SK-N-SH (cell line): Measurements from ENCODE around the gene FBXL7. TPM values are rescaled to one million over a fixed set of nuclear protein-coding genes. Genes with fewer than 3 reads are reported as not detected.

Source experiments
- CTCF ChIA-PET: fragments of 300-600, 350-600 bp; formaldehyde crosslinking; extraction: SDS; loops from one replicate; lab custom pipeline; 2021; lab: Yijun Ruan, JAX
- POLR2A ChIA-PET: fragments of 350-600 bp; sonication (Branson Sonifier 250); formaldehyde crosslinking; extraction: SDS; loops from one replicate; lab custom pipeline; 2020; ENCODE audit warnings: antibody characterized with exemption, inconsistent platforms; lab: Yijun Ruan, JAX
- DNase-seq: peaks from one replicate; pipeline ENCODE4 v3.0.0; 2012
- H2AFZ ChIP-seq: fragments of 200-600 bp; sonication (generic); 2 replicates; pipeline ENCODE4 v1.8.1; 2016; ENCODE audit warnings: antibody characterized with exemption, mild to moderate bottlenecking, low read depth
- H3F3A ChIP-seq: fragments of 200-600 bp; sonication (generic); replicated peaks from 2 replicates; pipeline ENCODE3; 2016; ENCODE audit warnings: antibody characterized with exemption, mild to moderate bottlenecking; ENCODE audit not compliant: insufficient read depth
- H3K27ac ChIP-seq, 2 experiments: fragments of 200-500 bp in 1 of 2; fragments of 200-600 bp in 1 of 2; sonication (Bioruptor generic) in 1 of 2; sonication (generic), shearing (Covaris generic) in 1 of 2; 2 replicates each; pipeline versions ENCODE4 v1.5.1 to v1.6.1; 2014 to 2016; ENCODE audit warnings: low read depth in 2 of 2, inconsistent platforms in 1 of 2, low read length in 1 of 2, mild to moderate bottlenecking in 1 of 2, mixed read lengths in 1 of 2
- H3K27me3 ChIP-seq: fragments of 200-600 bp; sonication (generic), shearing (Covaris generic); 2 replicates; pipeline ENCODE4 v1.6.1; 2016; ENCODE audit warnings: mixed run types; ENCODE audit not compliant: insufficient read depth
- H3K36me3 ChIP-seq, 2 experiments: fragments of 200-500 bp in 1 of 2; fragments of 200-600 bp in 1 of 2; sonication (Bioruptor generic) in 1 of 2; sonication (generic) in 1 of 2; replicated peaks in 1 of 2; 2 replicates each; pipeline versions ENCODE3 to v1.5.1; 2014 to 2016; ENCODE audit warnings: low read length in 1 of 2, mild to moderate bottlenecking in 1 of 2; ENCODE audit not compliant: insufficient read depth in 2 of 2, control insufficient read depth in 1 of 2
- H3K4me1 ChIP-seq, 2 experiments: fragments of 200-500 bp in 1 of 2; fragments of 200-600 bp in 1 of 2; sonication (Bioruptor generic) in 1 of 2; sonication (generic), shearing (Covaris generic) in 1 of 2; 2 replicates each; pipeline versions ENCODE4 v1.5.1 to v1.6.1; 2014 to 2016; ENCODE audit warnings: low read depth in 1 of 2, low read length in 1 of 2, mixed run types in 1 of 2; ENCODE audit not compliant: insufficient read depth in 2 of 2, control insufficient read depth in 1 of 2
- H3K4me2 ChIP-seq: fragments of 200-600 bp; sonication (generic), shearing (Covaris generic); 2 replicates; pipeline ENCODE4 v1.6.1; 2017; ENCODE audit warnings: mixed run types
- H3K4me3 ChIP-seq, 2 experiments: fragments of 200-500 bp in 1 of 2; fragments of 200-600 bp in 1 of 2; sonication (Bioruptor generic) in 1 of 2; sonication (generic), shearing (Covaris generic) in 1 of 2; 2 replicates each; pipeline versions ENCODE4 v1.5.1 to v1.8.1; 2014 to 2016; ENCODE audit warnings: low read depth in 2 of 2, inconsistent platforms in 1 of 2, low read length in 1 of 2, mild to moderate bottlenecking in 1 of 2, mixed read lengths in 1 of 2, moderate library complexity in 1 of 2
- H3K79me2 ChIP-seq: fragments of 200-600 bp; sonication (generic); 2 replicates; pipeline ENCODE4 v1.8.1; 2017; ENCODE audit warnings: mild to moderate bottlenecking; ENCODE audit not compliant: insufficient read depth
- H3K9ac ChIP-seq: fragments of 200-600 bp; sonication (generic); 2 replicates; pipeline ENCODE4 v1.6.1; 2017; ENCODE audit warnings: mixed run types
- H3K9me2 ChIP-seq: fragments of 200-600 bp; sonication (generic); 2 replicates; pipeline ENCODE4 v1.6.1; 2017; ENCODE audit warnings: mixed run types
- H3K9me3 ChIP-seq: fragments of 200-600 bp; sonication (generic); 2 replicates; pipeline ENCODE4 v1.6.1; 2017; ENCODE audit warnings: mixed run types, mild to moderate bottlenecking, moderate library complexity
- H4K20me1 ChIP-seq: fragments of 200-600 bp; sonication (generic); 2 replicates; pipeline ENCODE4 v1.6.1; 2017; ENCODE audit warnings: mild to moderate bottlenecking, mixed run types; ENCODE audit not compliant: insufficient read depth
- EP300 ChIP-seq, 2 experiments: IDR thresholded peaks; 2 replicates each; pipeline versions ENCODE4 v1.4.0 to v1.6.1; 2012; ENCODE audit warnings: borderline replicate concordance in 1 of 2, low read depth in 1 of 2, low read length in 1 of 2
- FOXM1 ChIP-seq: IDR thresholded peaks from 2 replicates; pipeline ENCODE4 v1.4.0; 2012; ENCODE audit warnings: low read depth, mild to moderate bottlenecking
- GATA2 ChIP-seq: sonication (generic); formaldehyde crosslinking; IDR thresholded peaks from 2 replicates; pipeline ENCODE4 v1.5.0; 2020; ENCODE audit warnings: mild to moderate bottlenecking, missing genetic modification reagents
- PBX3 ChIP-seq: IDR thresholded peaks from 2 replicates; pipeline ENCODE4; 2012
- POLR2AphosphoS5 ChIP-seq: IDR thresholded peaks from 2 replicates; pipeline ENCODE4 v1.6.1; 2012; ENCODE audit warnings: low read depth, low read length
- REST ChIP-seq: IDR thresholded peaks from 2 replicates; pipeline ENCODE4 v1.6.1; 2012; ENCODE audit warnings: mild to moderate bottlenecking, low read depth, low read length, moderate library complexity
- WGBS: methylation state at CpG from one replicate; pipeline ENCODE4 v1.1.6; 2017; ENCODE audit warnings: low lambda C conversion rate; 5-methylcytosine and 5-hydroxymethylcytosine counted together
- polyA plus RNA-seq, 3 experiments: library from polyadenylated mRNA; depleted of rRNA; stranded (reverse); fragments of >200 nt; gene quantifications; 2 replicates each; pipeline ENCODE4 v1.2.3, GENCODE V29; 2012
- TF ChIP-seq, protein P1 (sequence below): IDR thresholded peaks from 2 replicates; pipeline ENCODE4 v1.4.0; 2012; ENCODE audit warnings: low read depth, borderline replicate concordance
- TF ChIP-seq, protein P2 (sequence below): IDR thresholded peaks from 2 replicates; pipeline ENCODE4 v1.4.0; 2012; ENCODE audit warnings: low read depth, borderline replicate concordance
- TF ChIP-seq, protein P3 (sequence below): fragments of 150-350 bp; IDR thresholded peaks from 2 replicates; pipeline ENCODE4 v1.6.1; 2017; ENCODE audit warnings: antibody characterized with exemption, low read length, low read depth, borderline replicate concordance

Gene FBXL7
- polyA plus RNA-seq, 1 of the 3 experiments (the other 2 are of a cell fraction): 7.0 TPM

DNA sequence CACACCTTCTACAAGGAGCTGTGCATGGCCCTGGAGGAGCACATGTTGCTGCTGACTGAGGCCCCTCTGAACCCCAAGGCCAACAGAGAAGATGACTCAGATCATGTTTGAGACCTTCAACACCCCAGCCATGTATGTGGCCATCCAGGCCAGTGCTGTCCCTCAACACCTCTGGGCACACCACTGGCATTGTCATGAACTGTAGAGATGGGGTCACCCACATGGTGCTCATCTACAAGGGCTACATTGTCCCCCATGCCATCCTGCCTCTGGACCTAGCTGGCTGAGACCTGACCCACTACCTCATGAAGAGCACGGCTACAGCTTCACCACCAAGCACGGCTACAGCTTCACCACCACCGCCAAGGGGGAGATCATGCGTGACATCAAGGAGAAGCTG lies 49.0 kb upstream of the FBXL7 start (continued):
- TF ChIP-seq, protein P1, sequence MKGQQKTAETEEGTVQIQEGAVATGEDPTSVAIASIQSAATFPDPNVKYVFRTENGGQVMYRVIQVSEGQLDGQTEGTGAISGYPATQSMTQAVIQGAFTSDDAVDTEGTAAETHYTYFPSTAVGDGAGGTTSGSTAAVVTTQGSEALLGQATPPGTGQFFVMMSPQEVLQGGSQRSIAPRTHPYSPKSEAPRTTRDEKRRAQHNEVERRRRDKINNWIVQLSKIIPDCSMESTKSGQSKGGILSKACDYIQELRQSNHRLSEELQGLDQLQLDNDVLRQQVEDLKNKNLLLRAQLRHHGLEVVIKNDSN: no peak
- TF ChIP-seq, protein P2, sequence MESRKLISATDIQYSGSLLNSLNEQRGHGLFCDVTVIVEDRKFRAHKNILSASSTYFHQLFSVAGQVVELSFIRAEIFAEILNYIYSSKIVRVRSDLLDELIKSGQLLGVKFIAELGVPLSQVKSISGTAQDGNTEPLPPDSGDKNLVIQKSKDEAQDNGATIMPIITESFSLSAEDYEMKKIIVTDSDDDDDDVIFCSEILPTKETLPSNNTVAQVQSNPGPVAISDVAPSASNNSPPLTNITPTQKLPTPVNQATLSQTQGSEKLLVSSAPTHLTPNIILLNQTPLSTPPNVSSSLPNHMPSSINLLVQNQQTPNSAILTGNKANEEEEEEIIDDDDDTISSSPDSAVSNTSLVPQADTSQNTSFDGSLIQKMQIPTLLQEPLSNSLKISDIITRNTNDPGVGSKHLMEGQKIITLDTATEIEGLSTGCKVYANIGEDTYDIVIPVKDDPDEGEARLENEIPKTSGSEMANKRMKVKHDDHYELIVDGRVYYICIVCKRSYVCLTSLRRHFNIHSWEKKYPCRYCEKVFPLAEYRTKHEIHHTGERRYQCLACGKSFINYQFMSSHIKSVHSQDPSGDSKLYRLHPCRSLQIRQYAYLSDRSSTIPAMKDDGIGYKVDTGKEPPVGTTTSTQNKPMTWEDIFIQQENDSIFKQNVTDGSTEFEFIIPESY: no peak
- no peak for TF ChIP-seq EP300 (IDR thresholded peaks at IDR 0.05; ENCODE audit: borderline replicate concordance in 1 of 2, low read depth in 1 of 2, low read length in 1 of 2)
- TF ChIP-seq POLR2AphosphoS5: no peak
- TF ChIP-seq FOXM1: no peak
- TF ChIP-seq REST: no peak

DNA sequence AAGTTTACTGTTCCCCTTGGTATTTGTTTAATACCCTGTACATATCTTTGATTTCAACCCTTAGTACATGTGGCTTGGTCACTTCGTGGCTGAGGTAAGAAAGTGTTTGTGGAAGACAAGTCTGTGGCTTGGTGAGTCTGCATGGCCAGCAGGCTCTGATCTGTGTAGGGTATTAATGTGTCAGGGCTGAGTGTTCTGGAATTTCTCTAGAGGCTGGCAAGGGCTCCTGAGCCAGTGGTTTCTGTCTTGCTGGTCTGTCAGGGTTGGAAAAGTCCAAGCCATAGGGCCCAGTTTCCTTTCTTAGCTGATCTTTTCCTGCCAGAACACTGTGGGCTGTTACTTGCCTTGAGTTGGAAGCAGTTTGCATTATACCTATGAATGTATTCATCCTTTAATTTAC lies 48.0 kb upstream of the FBXL7 start:
- Histone ChIP-seq H3K36me3 (no peaks in the 10 kb centered on the region), H3F3A (no peaks in the 10 kb centered on the region), H3K27me3 (no peaks in the 10 kb centered on the region), H3K4me1 (no peaks in the 10 kb centered on the region; a peak in 2 of 4 replicates), H3K4me2 (no peak overlapping the region), H3K9ac (no peak overlapping the region), H3K79me2 (no peaks in the 10 kb centered on the region), H3K4me3 (no peak overlapping the region), H2AFZ (no peak overlapping the region), H3K27ac (no peak overlapping the region), H3K9me3 (no peaks in the 10 kb centered on the region), H3K9me2 (no peaks in the 10 kb centered on the region), H4K20me1 (no peaks in the 10 kb centered on the region)
- no peak for DNase-seq
- no peak for TF ChIP-seq PBX3
- TF ChIP-seq, protein P3, sequence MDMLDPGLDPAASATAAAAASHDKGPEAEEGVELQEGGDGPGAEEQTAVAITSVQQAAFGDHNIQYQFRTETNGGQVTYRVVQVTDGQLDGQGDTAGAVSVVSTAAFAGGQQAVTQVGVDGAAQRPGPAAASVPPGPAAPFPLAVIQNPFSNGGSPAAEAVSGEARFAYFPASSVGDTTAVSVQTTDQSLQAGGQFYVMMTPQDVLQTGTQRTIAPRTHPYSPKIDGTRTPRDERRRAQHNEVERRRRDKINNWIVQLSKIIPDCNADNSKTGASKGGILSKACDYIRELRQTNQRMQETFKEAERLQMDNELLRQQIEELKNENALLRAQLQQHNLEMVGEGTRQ: no peak
- TF ChIP-seq GATA2 (CRISPR knock-in tag): no peak
- no peak for TF ChIP-seq REST
- WGBS: 0% methylated on average over 1 of the region's 1 CpG
- ChIA-PET CTCF (interaction anchor here (0.6 kb wide), 1 partner anchor 12 kb away, joined by 3 read pairs; no protein-coding TSS in a partner anchor), POLR2A (no interaction called here)
